HG02588 (cell line): ENCODE data around the gene SLC1A5.

Experiments used
- ATAC-seq: cut with Tn5 transposase; IDR thresholded peaks from one replicate; pipeline ENCODE4 v1.9.1; 2021; ENCODE audit warnings: mild to moderate bottlenecking, moderate library complexity; ENCODE audit not compliant: unreplicated experiment

Gene SLC1A5

GRCh38 chr19:46745030-46745429, 43.4 kb downstream of the SLC1A5 start:
- no peak for ATAC-seq

- no peak for ATAC-seq
Measured at GRCh38 chr19:46744005-46744691, 44.2 kb downstream of the SLC1A5 start.

- no peak for ATAC-seq
Measured at GRCh38 chr19:46742926-46743480, 45.4 kb downstream of the SLC1A5 start.

GRCh38 chr19:46741447-46741846, 46.9 kb downstream of the SLC1A5 start:
- no peak for ATAC-seq

GRCh38 chr19:46739290-46739771, 49.1 kb downstream of the SLC1A5 start:
- ATAC-seq, result no peak

GRCh38 chr19:46737761-46738171, 50.6 kb downstream of the SLC1A5 start:
- ATAC-seq, result no peak

GRCh38 chr19:46737298-46737654, 51.1 kb downstream of the SLC1A5 start:
- ATAC-seq, result no peak

GRCh38 chr19:46736531-46737297, 51.7 kb downstream of the SLC1A5 start:
- no peak for ATAC-seq

GRCh38 chr19:46733690-46734292, 54.6 kb downstream of the SLC1A5 start:
- no peak for ATAC-seq

GRCh38 chr19:46732966-46733689, 55.3 kb downstream of the SLC1A5 start:
- no peak for ATAC-seq

- no peak for ATAC-seq
Measured at GRCh38 chr19:46732172-46732938, 56.0 kb downstream of the SLC1A5 start.

- ATAC-seq, result no peak
Measured at GRCh38 chr19:46731584-46731983, 56.8 kb downstream of the SLC1A5 start.

GRCh38 chr19:46731007-46731501, 57.3 kb downstream of the SLC1A5 start:
- no peak for ATAC-seq

GRCh38 chr19:46730595-46730994, 57.8 kb downstream of the SLC1A5 start:
- ATAC-seq, result no peak

- no peak for ATAC-seq
Measured at GRCh38 chr19:46730187-46730586, 58.2 kb downstream of the SLC1A5 start.

- ATAC-seq, result no peak
Measured at GRCh38 chr19:46729696-46730095, 58.7 kb downstream of the SLC1A5 start.

- peak; percentile 44 for ATAC-seq
Measured at GRCh38 chr19:46728693-46729339, 59.6 kb downstream of the SLC1A5 start.

GRCh38 chr19:46728208-46728607, 60.2 kb downstream of the SLC1A5 start:
- ATAC-seq, result no peak

GRCh38 chr19:46727757-46728156, 60.6 kb downstream of the SLC1A5 start:
- no peak for ATAC-seq
